Activated naive CD8-positive, alpha-beta T cell treated with anti-CD3 and anti-CD28 coated beads, Interleukin-2, amount 50 U/mL, for 16 hours (primary cell): ENCODE results near the gene GCLC.
"Not testable (repeated sequence)": the region's sequence is repeated elsewhere in the genome, so short reads cannot be mapped to it uniquely, and the experiment has no call there.

Experiments used
- DNase-seq: peaks from one replicate; pipeline ENCODE4 v3.0.0-alpha.2; 2020; ENCODE audit warnings: low read depth, low spot score

Gene GCLC

GRCh38 chr6:53556986-53557715, 12.2 kb upstream of the GCLC start:
- DNase-seq: no peak

- DNase-seq: not testable (repeated sequence)
Observed at GRCh38 chr6:53553600-53553999, 8.7 kb upstream of the GCLC start.

GRCh38 chr6:53551681-53552080, 6.8 kb upstream of the GCLC start:
- DNase-seq: not testable (repeated sequence)

DNA sequence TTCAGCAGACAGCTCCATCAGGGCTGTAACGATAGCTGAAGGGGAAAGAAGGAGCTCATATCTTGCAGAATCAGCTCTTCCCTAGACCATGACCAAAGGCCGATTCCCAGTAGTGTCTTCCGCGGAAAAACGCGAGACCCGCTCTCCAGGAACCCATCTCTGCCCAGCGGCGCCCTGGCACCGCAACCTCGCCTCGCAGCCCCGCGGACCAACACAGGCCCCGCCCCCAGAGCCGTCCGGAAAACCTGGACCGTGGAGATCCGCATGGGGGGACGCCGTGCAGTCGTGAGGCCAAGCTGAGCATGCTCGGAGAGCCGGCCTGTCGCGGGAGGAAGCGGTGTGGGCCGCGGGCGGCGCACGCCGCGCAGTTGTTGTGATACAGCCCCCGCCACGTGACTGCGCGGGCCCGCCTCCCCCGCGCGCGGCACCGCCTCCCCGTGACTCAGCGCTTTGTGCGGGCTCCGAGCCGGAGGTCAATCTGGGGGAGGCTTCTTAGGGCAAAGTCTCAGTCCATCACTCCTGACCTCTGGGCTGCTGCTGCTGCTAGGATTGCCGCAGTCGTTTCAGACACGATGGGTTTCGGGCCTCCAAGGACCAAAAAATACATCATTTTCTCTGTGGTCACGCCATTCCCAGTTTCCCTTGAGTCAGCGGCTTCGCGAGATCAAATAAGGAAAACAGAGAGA, 3.1 kb upstream of the GCLC start:
- DNase-seq: peak; percentile 93

DNA sequence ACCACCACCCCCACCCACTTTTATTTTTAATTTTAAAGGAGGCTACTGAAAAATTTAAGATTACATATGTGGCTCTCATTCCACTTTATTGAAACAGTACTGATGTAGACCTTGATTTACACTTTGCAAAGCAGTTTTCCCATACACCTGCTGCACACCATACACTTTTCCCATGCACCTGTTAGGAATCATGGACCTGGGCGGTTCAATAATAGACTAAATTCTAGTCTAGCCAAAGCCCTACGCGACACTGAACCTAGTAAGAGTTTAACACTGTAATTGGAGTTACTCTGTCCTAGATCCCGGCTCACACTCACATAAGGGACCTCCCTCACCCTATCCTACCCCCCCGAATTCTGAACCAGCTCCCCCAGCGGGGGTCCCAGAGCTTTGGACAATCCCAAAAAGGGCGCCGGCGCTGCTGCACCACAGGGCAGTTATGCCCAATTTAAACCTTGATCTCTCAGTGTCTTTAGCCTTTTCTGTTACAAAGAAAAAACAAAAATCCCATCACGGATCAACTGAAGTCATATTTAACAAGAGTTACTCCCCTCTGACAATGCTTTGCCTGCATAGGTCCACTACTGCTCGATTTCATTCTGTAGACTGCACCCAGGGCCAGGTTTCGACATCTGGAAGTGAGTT, 2.4 kb upstream of the GCLC start:
- DNase-seq: no peak

DNA sequence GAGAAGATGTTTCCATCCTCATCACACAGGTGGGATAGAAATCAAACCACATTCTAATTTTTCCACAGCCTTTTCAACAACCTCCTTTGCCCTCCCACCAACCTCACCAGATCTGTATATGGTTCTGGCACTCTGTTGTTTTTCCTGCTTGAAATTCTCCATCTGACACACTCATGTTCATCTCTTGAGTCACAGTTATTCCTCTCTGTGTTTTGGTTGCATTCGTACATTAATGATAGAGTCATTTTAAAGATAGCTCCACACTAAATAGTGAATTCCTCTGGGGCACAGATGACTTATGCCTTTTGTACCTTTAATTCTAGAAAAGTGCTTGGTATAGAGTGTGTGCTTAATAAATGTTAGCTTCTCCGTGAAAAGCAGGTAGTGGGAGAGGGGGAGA, 1.4 kb upstream of the GCLC start:
- no peak for DNase-seq

- no peak for DNase-seq
Observed at GRCh38 chr6:53544217-53544469, 758 bp downstream of the GCLC start.

GRCh38 chr6:53543359-53544216, 1.3 kb downstream of the GCLC start:
- no peak for DNase-seq

DNA sequence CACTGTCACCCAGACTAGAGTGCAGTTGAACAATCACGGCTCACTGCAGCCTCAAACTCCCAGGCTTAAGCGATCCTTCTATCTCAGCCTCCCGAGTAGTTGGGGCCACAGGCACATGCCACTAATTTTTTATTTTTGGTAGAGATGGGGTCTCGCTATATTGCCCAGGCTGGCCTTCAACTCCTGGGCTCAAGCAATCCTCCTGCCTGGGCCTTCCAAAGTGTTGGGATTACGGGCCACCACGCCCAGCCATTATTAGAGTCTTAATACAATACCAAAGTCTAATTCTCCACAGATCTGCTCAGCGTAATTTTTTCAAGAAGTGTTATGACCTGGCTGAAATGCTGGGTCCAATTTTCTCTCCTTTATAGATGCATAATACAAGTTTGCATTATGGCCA, 3.0 kb downstream of the GCLC start:
- DNase-seq: no peak

DNA sequence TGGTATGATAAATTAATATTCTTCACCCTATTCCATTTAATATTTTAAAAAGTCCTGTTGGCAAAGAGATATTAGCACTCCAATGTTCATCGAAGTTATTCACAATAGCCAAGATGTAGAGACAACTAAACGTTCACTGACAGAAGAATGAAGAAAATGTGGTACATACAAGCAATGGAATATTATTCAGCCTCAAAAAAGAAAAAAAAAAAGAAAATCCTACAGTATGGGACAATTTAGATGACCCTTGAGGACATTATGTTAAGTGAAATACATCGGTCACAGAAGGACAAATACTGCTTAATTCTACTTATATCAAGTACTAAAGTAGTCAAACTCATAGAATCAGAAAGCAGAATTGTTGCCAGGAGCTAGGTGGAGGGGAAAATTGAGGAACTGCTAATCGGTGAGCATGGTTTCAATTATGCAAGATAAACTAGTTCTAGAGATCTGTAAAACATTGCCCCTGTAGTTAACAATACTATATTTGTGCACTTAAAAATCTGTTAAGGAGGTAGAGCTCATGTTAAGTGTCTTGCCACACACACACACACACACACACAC, 4.7 kb downstream of the GCLC start:
- no peak for DNase-seq

DNA sequence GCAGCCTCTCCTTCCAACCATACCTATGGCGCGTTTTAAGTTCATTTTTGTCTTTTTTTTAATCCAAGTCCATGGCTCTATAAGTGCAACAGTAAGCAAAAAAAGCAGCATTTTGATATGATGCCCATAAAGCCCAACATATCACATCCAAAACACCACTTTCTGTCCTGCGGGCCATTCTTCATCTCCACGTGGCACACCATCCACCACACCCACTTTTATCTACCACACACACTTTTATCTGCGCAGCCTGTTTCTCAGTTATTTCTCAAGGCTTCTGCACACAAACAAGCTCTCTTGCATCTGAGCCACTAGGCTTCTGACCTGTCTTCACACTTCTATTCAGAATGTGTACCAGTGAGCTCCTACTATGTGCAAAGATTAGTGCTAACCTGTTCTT, 5.3 kb downstream of the GCLC start:
- DNase-seq: no peak

GRCh38 chr6:53536561-53536960, 8.3 kb downstream of the GCLC start:
- no peak for DNase-seq

DNA sequence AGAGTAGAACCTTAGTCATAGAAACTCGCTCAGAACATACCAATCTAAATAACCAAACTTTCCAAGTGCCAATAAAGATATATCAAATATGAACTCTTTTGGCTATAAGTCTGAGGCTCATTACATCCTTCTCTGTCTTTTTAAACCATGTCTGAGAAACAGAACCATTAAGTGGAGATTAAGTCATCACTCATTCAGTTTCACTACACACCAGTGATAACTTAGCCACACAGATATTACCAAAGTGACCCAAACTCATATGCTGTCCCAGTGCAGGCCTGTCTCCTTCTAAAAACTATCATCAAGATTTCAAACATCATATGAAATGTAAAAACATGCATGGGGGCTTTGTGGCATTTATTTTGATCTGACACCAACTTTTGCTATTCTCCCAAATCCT, 12.0 kb downstream of the GCLC start:
- no peak for DNase-seq

DNA sequence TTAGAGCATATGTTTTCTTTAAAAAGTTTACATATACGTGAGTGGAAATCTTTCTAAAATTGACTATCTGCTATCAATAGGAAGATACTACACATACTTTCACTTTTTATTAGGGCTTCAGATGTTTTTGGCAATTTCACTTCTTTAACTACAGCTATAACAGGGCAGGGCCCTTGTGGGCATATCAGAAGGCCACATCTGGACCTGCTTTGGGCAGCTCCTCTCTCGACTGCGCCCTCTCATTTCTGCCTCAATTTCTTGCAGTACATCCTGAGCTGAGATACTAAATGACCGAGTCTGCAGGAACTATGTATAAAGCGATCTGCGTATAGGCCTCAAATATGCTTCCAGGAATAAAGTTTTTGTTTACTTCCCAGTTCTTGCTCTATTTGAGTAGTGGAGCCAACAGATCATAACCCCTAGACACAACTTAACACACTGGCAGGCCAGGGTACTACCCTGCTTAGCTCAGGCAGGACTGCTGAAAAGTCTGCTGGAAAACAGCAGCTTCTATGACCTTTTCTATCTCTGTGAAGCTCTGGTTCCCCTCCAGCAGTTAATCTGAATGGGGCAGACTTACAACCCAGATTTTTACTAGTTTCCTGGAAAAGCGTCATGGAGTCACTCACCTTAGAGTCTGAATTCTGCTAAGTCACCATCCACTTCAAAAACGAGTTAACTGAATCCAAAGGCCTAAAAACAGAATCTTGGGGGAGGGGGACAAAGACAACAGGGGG, 12.7 kb downstream of the GCLC start:
- no peak for DNase-seq

- DNase-seq: no peak
Observed at GRCh38 chr6:53530780-53531386, 14.0 kb downstream of the GCLC start.

GRCh38 chr6:53530346-53530745, 14.6 kb downstream of the GCLC start:
- DNase-seq: no peak

- no peak for DNase-seq
Observed at GRCh38 chr6:53529324-53530036, 15.4 kb downstream of the GCLC start.

GRCh38 chr6:53528107-53528506, 16.8 kb downstream of the GCLC start:
- DNase-seq: no peak

DNA sequence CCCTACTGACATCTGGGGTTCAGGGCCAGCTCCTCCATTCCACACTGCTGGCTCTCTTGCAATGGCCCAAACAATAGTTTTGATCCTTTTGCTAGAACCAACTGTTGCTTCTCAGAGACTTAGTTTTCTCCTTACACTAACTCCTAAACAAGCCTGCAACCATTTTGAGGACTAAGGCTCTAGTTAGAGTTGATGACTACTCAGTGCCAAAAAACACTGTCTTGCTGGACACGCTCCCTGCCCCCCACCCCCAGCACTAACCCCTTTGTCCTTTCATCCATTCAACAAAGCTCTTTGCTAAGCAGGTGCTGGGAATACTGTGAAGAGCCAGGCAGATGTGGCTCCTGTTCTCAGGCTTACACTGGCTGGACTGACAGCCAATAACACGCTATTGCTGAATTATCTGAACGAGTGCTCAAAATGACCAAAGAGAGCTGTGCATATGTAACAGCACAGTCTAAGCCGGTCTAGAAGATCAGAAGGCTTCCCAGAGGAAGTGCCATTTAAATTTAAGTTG, 17.6 kb downstream of the GCLC start:
- no peak for DNase-seq

DNA sequence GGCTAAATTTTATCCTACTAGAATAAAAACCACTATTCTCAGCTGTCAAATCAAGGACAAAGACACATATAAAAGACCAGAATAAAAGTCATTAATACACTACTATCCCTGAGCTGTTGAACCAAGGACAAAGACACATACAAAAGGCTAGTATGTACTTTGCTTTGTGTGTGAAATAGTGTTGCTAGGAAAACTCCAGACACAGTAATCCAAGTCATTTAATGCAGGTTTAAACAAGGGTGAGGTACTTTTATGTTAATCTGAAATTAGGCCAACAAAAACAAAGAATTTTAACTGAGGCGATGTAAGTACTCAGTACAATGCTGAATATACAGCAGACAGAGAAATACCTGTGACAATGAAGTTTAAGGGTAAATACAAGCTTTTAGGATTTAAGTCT, 18.9 kb downstream of the GCLC start:
- DNase-seq: no peak
